OCI-LY1 (cell line): ENCODE data around the gene ZNF91.

ENCODE experiments used
- H2AFZ ChIP-seq: fragments of 200-600 bp; sonication (generic), shearing (Covaris generic); 2 replicates; pipeline ENCODE4 v1.6.0; 2014; ENCODE audit warnings: antibody characterized with exemption, mild to moderate bottlenecking, low read length
- H3F3A ChIP-seq: fragments of 200-600 bp; sonication (generic), shearing (Covaris generic); 2 replicates; pipeline ENCODE4 v1.6.0; 2014; ENCODE audit warnings: mild to moderate bottlenecking, antibody characterized with exemption, low read length, moderate library complexity; ENCODE audit not compliant: insufficient read depth
- H3K27ac ChIP-seq: fragments of 200-600 bp; sonication (generic); 2 replicates; pipeline ENCODE4 v1.5.1; 2014; ENCODE audit warnings: low read length, mixed run types, mild to moderate bottlenecking, low read depth; ENCODE audit not compliant: poor library complexity, severe bottlenecking
- H3K27me3 ChIP-seq: fragments of 200-600 bp; sonication (generic); 2 replicates; pipeline ENCODE4 v1.6.0; 2014; ENCODE audit warnings: antibody characterized with exemption, mild to moderate bottlenecking, low read length, moderate library complexity; ENCODE audit not compliant: insufficient read depth
- H3K36me3 ChIP-seq: fragments of 200-600 bp; sonication (generic); 2 replicates; pipeline ENCODE4 v1.6.1; 2014; ENCODE audit warnings: mild to moderate bottlenecking, antibody characterized with exemption, low read length, moderate library complexity, mixed read lengths; ENCODE audit not compliant: insufficient read depth
- H3K4me1 ChIP-seq: fragments of 200-600 bp; sonication (generic); 2 replicates; pipeline ENCODE4 v1.5.1; 2014; ENCODE audit warnings: mild to moderate bottlenecking, low read length, moderate library complexity; ENCODE audit not compliant: insufficient read depth, severe bottlenecking
- H3K4me2 ChIP-seq: fragments of 200-600 bp; sonication (generic), shearing (Covaris generic); 2 replicates; pipeline ENCODE4 v1.6.1; 2014; ENCODE audit warnings: low read length
- H3K4me3 ChIP-seq: fragments of 200-600 bp; sonication (generic); 2 replicates; pipeline ENCODE4 v1.5.1; 2014; ENCODE audit warnings: low read length, low read depth, mild to moderate bottlenecking, mixed read lengths; ENCODE audit not compliant: poor library complexity, severe bottlenecking
- H3K79me2 ChIP-seq: fragments of 200-600 bp; shearing (Covaris generic); 2 replicates; pipeline ENCODE4 v1.6.1; 2016; ENCODE audit warnings: mixed run types, low read length, mixed read lengths; ENCODE audit not compliant: insufficient read depth
- H3K9ac ChIP-seq: fragments of 200-600 bp; sonication (generic), shearing (Covaris generic); 2 replicates; pipeline ENCODE4 v1.6.1; 2014; ENCODE audit warnings: mild to moderate bottlenecking, low read length, mixed read lengths
- H3K9me2 ChIP-seq: fragments of 200-600 bp; sonication (generic), shearing (Covaris generic); 2 replicates; pipeline ENCODE4 v1.6.1; 2014; ENCODE audit warnings: low read depth, mild to moderate bottlenecking, low read length, mixed read lengths
- H3K9me3 ChIP-seq: fragments of 200-600 bp; shearing (Covaris generic); 2 replicates; pipeline ENCODE4 v1.6.1; 2014; ENCODE audit warnings: low read length, mixed read lengths
- H4K20me1 ChIP-seq: fragments of 200-600 bp; sonication (generic), shearing (Covaris generic); 2 replicates; pipeline ENCODE4 v1.6.0; 2016; ENCODE audit warnings: mild to moderate bottlenecking, low read length; ENCODE audit not compliant: insufficient read depth
- CTCF ChIP-seq: fragments of 200-600 bp; sonication (generic), shearing (Covaris generic); IDR thresholded peaks from 2 replicates; pipeline ENCODE4 v1.5.1; 2017; ENCODE audit warnings: mild to moderate bottlenecking, antibody characterized with exemption, low read length, moderate library complexity, mixed read lengths
- EZH2 ChIP-seq: fragments of 200-600 bp; sonication (generic), shearing (Covaris generic); IDR thresholded peaks from 2 replicates; pipeline ENCODE4 v1.8.0; 2017; ENCODE audit warnings: borderline replicate concordance, mixed run types, mild to moderate bottlenecking, antibody characterized with exemption, low read length, moderate library complexity, mixed read lengths

Gene ZNF91

GRCh38 chr19:23439623-23440022 lies 44.4 kb upstream of the ZNF91 start:
- H3K27ac ChIP-seq, result no peak overlapping the region
- no peaks in the 10 kb centered on the region for H3K36me3 ChIP-seq
- no peaks in the 10 kb centered on the region for H3K27me3 ChIP-seq
- TF ChIP-seq EZH2 (no peak), CTCF (no peak)
- H3K79me2 ChIP-seq, result no peaks in the 10 kb centered on the region
- no peaks in the 10 kb centered on the region for H4K20me1 ChIP-seq
- H2AFZ ChIP-seq, result no peak overlapping the region
- no peaks in the 10 kb centered on the region for H3K9me2 ChIP-seq
- H3K9ac ChIP-seq, result no peak overlapping the region
- no peaks in the 10 kb centered on the region for H3F3A ChIP-seq
- peaks cover 4% of the 10 kb centered on the region; the same call in 1 of the 2 replicates for H3K9me3 ChIP-seq
- no peak overlapping the region for H3K4me3 ChIP-seq
- H3K4me2 ChIP-seq, result no peak overlapping the region
- no peaks in the 10 kb centered on the region for H3K4me1 ChIP-seq

- Histone ChIP-seq H3K9ac (no peak overlapping the region), H3K9me3 (peaks cover 4% of the 10 kb centered on the region; the same call in 1 of the 2 replicates), H3K79me2 (no peaks in the 10 kb centered on the region), H3K27me3 (no peaks in the 10 kb centered on the region), H3K4me2 (no peak overlapping the region), H3K4me3 (no peak overlapping the region), H2AFZ (no peak overlapping the region), H3K36me3 (no peaks in the 10 kb centered on the region), H4K20me1 (no peaks in the 10 kb centered on the region), H3K9me2 (no peaks in the 10 kb centered on the region), H3F3A (no peaks in the 10 kb centered on the region), H3K4me1 (no peaks in the 10 kb centered on the region), H3K27ac (no peak overlapping the region)
- no peak for TF ChIP-seq CTCF
- no peak for TF ChIP-seq EZH2
Observed at GRCh38 chr19:23437901-23438300, 42.6 kb upstream of the ZNF91 start.

GRCh38 chr19:23436944-23437343 lies 41.7 kb upstream of the ZNF91 start:
- Histone ChIP-seq H3K79me2 (no peaks in the 10 kb centered on the region), H2AFZ (no peak overlapping the region), H4K20me1 (no peaks in the 10 kb centered on the region), H3K4me3 (no peak overlapping the region), H3K9me2 (no peaks in the 10 kb centered on the region), H3K27ac (no peak overlapping the region), H3K9ac (no peak overlapping the region), H3K4me1 (no peaks in the 10 kb centered on the region), H3K9me3 (peaks cover 4% of the 10 kb centered on the region; the same call in 1 of the 2 replicates), H3K4me2 (no peak overlapping the region), H3K27me3 (no peaks in the 10 kb centered on the region), H3K36me3 (no peaks in the 10 kb centered on the region), H3F3A (no peaks in the 10 kb centered on the region)
- peak; percentile 22; the same call in 1 of the 2 replicates for TF ChIP-seq CTCF
- TF ChIP-seq EZH2, result no peak
